Cardiac muscle cell (in vitro differentiated cells and primary cell): ENCODE measurements around the gene OR11H6. TPM values are rescaled to one million over a fixed set of nuclear protein-coding genes. Genes with fewer than 3 reads are reported as not detected.

Experiments used
- DNase-seq, 2 donors: peaks; one replicate each; pipeline versions ENCODE4 v3.0.0 to v3.0.0-alpha.2; 2010 to 2017; ENCODE audit warnings: low read depth in 1 of 2, low spot score in 1 of 2
- H3K27ac ChIP-seq: fragments of 200-600 bp; sonication (generic); 2 replicates; pipeline ENCODE4 v1.5.1; 2016
- H3K27me3 ChIP-seq: fragments of 200-600 bp; sonication (generic); 2 replicates; pipeline ENCODE4 v1.6.0; 2016; ENCODE audit warnings: control low read depth
- H3K36me3 ChIP-seq: fragments of 200-600 bp; sonication (generic); 2 replicates; pipeline ENCODE4 v1.5.1; 2016; ENCODE audit warnings: control low read depth
- H3K4me1 ChIP-seq: fragments of 200-600 bp; sonication (generic); 2 replicates; pipeline ENCODE4 v1.8.1; 2017; ENCODE audit warnings: low read depth, mild to moderate bottlenecking, mixed run types
- H3K4me3 ChIP-seq: fragments of 200-600 bp; sonication (generic); 2 replicates; pipeline ENCODE4 v1.5.1; 2016; ENCODE audit warnings: mild to moderate bottlenecking
- H3K9me3 ChIP-seq: fragments of 200-600 bp; sonication (generic); 2 replicates; pipeline ENCODE4 v1.5.1; 2017; ENCODE audit warnings: low read depth, mild to moderate bottlenecking, control low read depth
- polyA plus RNA-seq: library from polyadenylated mRNA; unstranded; fragments of >200 nt; fragmentation: Nextera tagmentation; extraction: Ambion mirVana; gene quantifications from 2 replicates; pipeline ENCODE4 v1.2.1, GENCODE V29; 2016
- total RNA-seq: library from RNA; depleted of rRNA; stranded (reverse); fragments of >200 nt; gene quantifications from 2 replicates; pipeline ENCODE4 v1.2.3, GENCODE V29; 2016
- TF ChIP-seq, protein P1 (sequence below): IDR thresholded peaks from 2 replicates; pipeline ENCODE4 v1.5.1; 2012; ENCODE audit warnings: low read depth, mild to moderate bottlenecking, low read length

OR11H6 gene
- total and polyA plus RNA-seq, 2 experiments from 2014 or later, result not detected

DNA sequence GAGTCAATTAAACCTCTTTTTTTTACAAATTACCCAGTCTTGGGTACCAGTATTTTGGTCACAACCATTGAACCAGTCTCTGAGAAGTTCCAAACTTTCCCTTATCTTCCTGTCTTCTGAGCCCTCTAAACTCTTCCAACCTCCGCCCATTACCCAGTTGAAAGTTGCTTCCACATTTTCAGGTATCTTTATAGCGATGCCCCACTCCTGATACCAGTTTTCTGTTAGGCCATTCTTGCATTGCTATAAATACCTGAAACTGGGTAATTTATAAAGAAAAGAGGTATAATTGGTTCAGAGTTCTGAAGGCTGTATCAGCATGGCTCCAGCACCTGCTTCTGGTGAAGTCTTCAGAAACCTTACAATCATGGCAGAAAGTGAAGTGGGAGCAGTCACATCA, 50.6 kb downstream of the OR11H6 start:
- H3K36me3 ChIP-seq, result no peaks in the 10 kb centered on the region
- no peaks in the 10 kb centered on the region for H3K4me1 ChIP-seq
- no peak overlapping the region for H3K27ac ChIP-seq
- no peaks in the 10 kb centered on the region for H3K27me3 ChIP-seq
- TF ChIP-seq, protein P1, sequence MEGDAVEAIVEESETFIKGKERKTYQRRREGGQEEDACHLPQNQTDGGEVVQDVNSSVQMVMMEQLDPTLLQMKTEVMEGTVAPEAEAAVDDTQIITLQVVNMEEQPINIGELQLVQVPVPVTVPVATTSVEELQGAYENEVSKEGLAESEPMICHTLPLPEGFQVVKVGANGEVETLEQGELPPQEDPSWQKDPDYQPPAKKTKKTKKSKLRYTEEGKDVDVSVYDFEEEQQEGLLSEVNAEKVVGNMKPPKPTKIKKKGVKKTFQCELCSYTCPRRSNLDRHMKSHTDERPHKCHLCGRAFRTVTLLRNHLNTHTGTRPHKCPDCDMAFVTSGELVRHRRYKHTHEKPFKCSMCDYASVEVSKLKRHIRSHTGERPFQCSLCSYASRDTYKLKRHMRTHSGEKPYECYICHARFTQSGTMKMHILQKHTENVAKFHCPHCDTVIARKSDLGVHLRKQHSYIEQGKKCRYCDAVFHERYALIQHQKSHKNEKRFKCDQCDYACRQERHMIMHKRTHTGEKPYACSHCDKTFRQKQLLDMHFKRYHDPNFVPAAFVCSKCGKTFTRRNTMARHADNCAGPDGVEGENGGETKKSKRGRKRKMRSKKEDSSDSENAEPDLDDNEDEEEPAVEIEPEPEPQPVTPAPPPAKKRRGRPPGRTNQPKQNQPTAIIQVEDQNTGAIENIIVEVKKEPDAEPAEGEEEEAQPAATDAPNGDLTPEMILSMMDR, result no peak
- H3K4me3 ChIP-seq, result no peak overlapping the region
- no peaks in the 10 kb centered on the region for H3K9me3 ChIP-seq
- no peak for DNase-seq

Other genes with a start within 250 kb of the OR11H6 start
- gene OR4K15, start 248.1 kb upstream of the OR11H6 start, total RNA-seq, result not detected in 2 replicates
- gene OR4K15, start 248.1 kb upstream of the OR11H6 start, polyA plus RNA-seq, result not detected in 2 replicates
- gene OR4Q2, start 221.5 kb upstream of the OR11H6 start, total RNA-seq, result not detected in 2 replicates
- gene OR4Q2, start 221.5 kb upstream of the OR11H6 start, polyA plus RNA-seq, result not detected in 2 replicates
- not detected in 2 replicates for gene OR4K14, start 204.4 kb upstream of the OR11H6 start, total RNA-seq
- not detected in 2 replicates for gene OR4K14, start 204.4 kb upstream of the OR11H6 start, polyA plus RNA-seq
- not detected in 2 replicates for gene OR4K13, start 187.7 kb upstream of the OR11H6 start, total RNA-seq
- not detected in 2 replicates for gene OR4K13, start 187.7 kb upstream of the OR11H6 start, polyA plus RNA-seq
- gene OR4L1, start 163.7 kb upstream of the OR11H6 start, total RNA-seq, result not detected in 2 replicates
- gene OR4L1, start 163.7 kb upstream of the OR11H6 start, polyA plus RNA-seq, result not detected in 2 replicates
- gene OR4K17, start 113.0 kb upstream of the OR11H6 start, total RNA-seq, result not detected in 2 replicates
- gene OR4K17, start 113.0 kb upstream of the OR11H6 start, polyA plus RNA-seq, result not detected in 2 replicates
- not detected in 2 replicates for gene OR4N5, start 84.9 kb upstream of the OR11H6 start, total RNA-seq
- not detected in 2 replicates for gene OR4N5, start 84.9 kb upstream of the OR11H6 start, polyA plus RNA-seq
- gene OR11G2, start 32.8 kb upstream of the OR11H6 start, total RNA-seq, result not detected in 2 replicates
- gene OR11G2, start 32.8 kb upstream of the OR11H6 start, polyA plus RNA-seq, result not detected in 2 replicates
- not detected in 2 replicates for gene OR11H7, start 5.3 kb downstream of the OR11H6 start, total RNA-seq
- not detected in 2 replicates for gene OR11H7, start 5.3 kb downstream of the OR11H6 start, polyA plus RNA-seq
- gene OR11H4, start 15.6 kb downstream of the OR11H6 start, total RNA-seq, result not detected in 2 replicates
- not detected in 2 replicates for gene OR11H4, start 15.6 kb downstream of the OR11H6 start, polyA plus RNA-seq
- 10.6 and 13.9 TPM in 2 replicates for gene TTC5, start 82.2 kb downstream of the OR11H6 start, total RNA-seq
- 19.4 and 25.9 TPM in 2 replicates for gene TTC5, start 82.2 kb downstream of the OR11H6 start, polyA plus RNA-seq
- 152 and 161 TPM in 2 replicates for gene CCNB1IP1, start 109.6 kb downstream of the OR11H6 start, total RNA-seq
- gene CCNB1IP1, start 109.6 kb downstream of the OR11H6 start, polyA plus RNA-seq, result 63.7 and 76.9 TPM in 2 replicates
- gene PARP2, start 119.9 kb downstream of the OR11H6 start, total RNA-seq, result 20.0 and 27.0 TPM in 2 replicates
- gene PARP2, start 119.9 kb downstream of the OR11H6 start, polyA plus RNA-seq, result 61.1 and 97.9 TPM in 2 replicates
- 8.2 and 8.5 TPM in 2 replicates for gene TEP1, start 189.8 kb downstream of the OR11H6 start, total RNA-seq
- 4.3 and 5.1 TPM in 2 replicates for gene TEP1, start 189.8 kb downstream of the OR11H6 start, polyA plus RNA-seq
- 0.18 TPM in 1 of 2 replicates, not detected in the other for gene KLHL33, start 212.5 kb downstream of the OR11H6 start, total RNA-seq
- 0.04 TPM in 1 of 2 replicates, not detected in the other for gene KLHL33, start 212.5 kb downstream of the OR11H6 start, polyA plus RNA-seq
- 47.9 and 82.0 TPM in 2 replicates for gene OSGEP, start 231.1 kb downstream of the OR11H6 start, total RNA-seq
- gene OSGEP, start 231.1 kb downstream of the OR11H6 start, polyA plus RNA-seq, result 42.7 and 51.7 TPM in 2 replicates
- gene APEX1, start 231.5 kb downstream of the OR11H6 start, total RNA-seq, result 111 and 358 TPM in 2 replicates
- gene APEX1, start 231.5 kb downstream of the OR11H6 start, polyA plus RNA-seq, result 176 and 185 TPM in 2 replicates
- 17.6 and 23.1 TPM in 2 replicates for gene PIP4P1, start 237.7 kb downstream of the OR11H6 start, total RNA-seq
- 49.4 and 60.1 TPM in 2 replicates for gene PIP4P1, start 237.7 kb downstream of the OR11H6 start, polyA plus RNA-seq
- 15.6 and 20.7 TPM in 2 replicates for gene PNP, start 245.7 kb downstream of the OR11H6 start, total RNA-seq
- gene PNP, start 245.7 kb downstream of the OR11H6 start, polyA plus RNA-seq, result 15.7 and 22.2 TPM in 2 replicates